Neural cell (in vitro differentiated cells): ENCODE measurements around the gene COL6A2. TPM values are rescaled to one million over a fixed set of nuclear protein-coding genes. Genes with fewer than 3 reads are reported as not detected.

Experiments
- H2AFZ ChIP-seq: fragments of 200-600, 300-800 bp; sonication (generic), shearing (Covaris generic); 2 replicates; pipeline ENCODE4 v1.6.0; 2014; ENCODE audit warnings: low read depth, mild to moderate bottlenecking, antibody characterized with exemption, low read length, moderate library complexity
- H3F3A ChIP-seq: fragments of 200-600 bp; shearing (Covaris generic); 2 replicates; pipeline ENCODE4 v1.6.1; 2016; ENCODE audit warnings: mild to moderate bottlenecking, moderate library complexity, mixed read lengths, antibody characterized with exemption, low read length; ENCODE audit not compliant: insufficient read depth, poor library complexity, severe bottlenecking
- H3K27ac ChIP-seq: fragments of 200-600, 300-800 bp; sonication (generic), shearing (Covaris generic); 2 replicates; pipeline ENCODE4 v1.5.1; 2014; ENCODE audit warnings: mild to moderate bottlenecking, low read length, moderate library complexity
- H3K27me3 ChIP-seq: fragments of 300-800, 200-600 bp; sonication (generic), shearing (Covaris generic); 2 replicates; pipeline ENCODE4 v1.6.0; 2014; ENCODE audit warnings: mild to moderate bottlenecking, low read depth, low read length, moderate library complexity; ENCODE audit not compliant: insufficient read depth
- H3K36me3 ChIP-seq: fragments of 300-800, 200-600 bp; sonication (generic), shearing (Covaris generic); 2 replicates; pipeline ENCODE4 v1.5.1; 2014; ENCODE audit warnings: mild to moderate bottlenecking, antibody characterized with exemption, low read length, moderate library complexity; ENCODE audit not compliant: insufficient read depth
- H3K4me2 ChIP-seq: fragments of 300-800, 200-600 bp; sonication (generic), shearing (Covaris generic); 2 replicates; pipeline ENCODE4 v1.6.0; 2014; ENCODE audit warnings: mild to moderate bottlenecking, low read length
- H3K4me3 ChIP-seq: fragments of 300-800, 200-600 bp; sonication (generic), shearing (Covaris generic); 2 replicates; pipeline ENCODE4 v1.5.1; 2014; ENCODE audit warnings: mild to moderate bottlenecking, low read length, moderate library complexity
- H3K79me2 ChIP-seq: fragments of 200-600 bp; shearing (Covaris generic); replicated peaks from 2 replicates; pipeline ENCODE4 v1.6.0; 2014; ENCODE audit warnings: mild to moderate bottlenecking, low read length, moderate library complexity; ENCODE audit not compliant: insufficient read depth
- H3K9ac ChIP-seq: fragments of 300-800, 200-600 bp; sonication (generic), shearing (Covaris generic); 2 replicates; pipeline ENCODE4 v1.6.1; 2016; ENCODE audit warnings: mild to moderate bottlenecking, low read length, mixed read lengths
- H3K9me2 ChIP-seq: fragments of 200-600 bp; shearing (Covaris generic); 2 replicates; pipeline ENCODE4 v1.6.1; 2016; ENCODE audit warnings: mild to moderate bottlenecking, low read length, mixed read lengths; ENCODE audit not compliant: insufficient read depth
- H3K9me3 ChIP-seq: fragments of 200-600, 300-800 bp; sonication (generic), shearing (Covaris generic); 2 replicates; pipeline ENCODE4 v1.6.1; 2016; ENCODE audit warnings: mild to moderate bottlenecking, mixed run types, low read length, moderate library complexity, mixed read lengths
- H4K20me1 ChIP-seq: fragments of 200-600 bp; shearing (Covaris generic); 2 replicates; pipeline ENCODE4 v1.6.1; 2016; ENCODE audit warnings: mild to moderate bottlenecking, mixed run types; ENCODE audit not compliant: insufficient read depth
- CTCF ChIP-seq: fragments of 450-650 bp; IDR thresholded peaks from 2 replicates; pipeline ENCODE4 v1.5.1; 2014; ENCODE audit warnings: antibody characterized with exemption, mild to moderate bottlenecking, moderate library complexity; ENCODE audit not compliant: poor library complexity, severe bottlenecking
- EP300 ChIP-seq: fragments of 450-650 bp; conservative IDR thresholded peaks from 2 replicates; pipeline ENCODE4 v1.6.1; 2014; ENCODE audit warnings: antibody characterized with exemption, mild to moderate bottlenecking, moderate library complexity; ENCODE audit not compliant: poor library complexity, severe bottlenecking
- EZH2 ChIP-seq: fragments of 200-600, 300-800 bp; shearing (Covaris generic), sonication (generic); IDR thresholded peaks from 2 replicates; pipeline ENCODE4 v1.6.1; 2014; ENCODE audit warnings: antibody characterized with exemption, low read length, borderline replicate concordance, mild to moderate bottlenecking; ENCODE audit not compliant: insufficient read depth, poor library complexity, severe bottlenecking
- MXI1 ChIP-seq: fragments of 450-650 bp; conservative IDR thresholded peaks from 2 replicates; pipeline ENCODE4 v1.6.1; 2014; ENCODE audit warnings: antibody characterized with exemption, mild to moderate bottlenecking; ENCODE audit not compliant: poor library complexity, severe bottlenecking
- POLR2AphosphoS5 ChIP-seq: IDR thresholded peaks from 2 replicates; pipeline ENCODE4 v1.6.1; 2012
- RAD21 ChIP-seq: fragments of 450-650 bp; conservative IDR thresholded peaks from 2 replicates; pipeline ENCODE4 v1.6.1; 2014; ENCODE audit warnings: antibody characterized with exemption, mild to moderate bottlenecking, moderate library complexity
- REST ChIP-seq: IDR thresholded peaks from 2 replicates; pipeline ENCODE4 v1.6.1; 2012; ENCODE audit warnings: borderline replicate concordance
- SMC3 ChIP-seq: fragments of 450-650 bp; conservative IDR thresholded peaks from 2 replicates; pipeline ENCODE4 v1.6.1; 2014; ENCODE audit warnings: antibody characterized with exemption, mild to moderate bottlenecking, moderate library complexity; ENCODE audit not compliant: poor library complexity
- TAF1 ChIP-seq: IDR thresholded peaks from 2 replicates; pipeline ENCODE4 v1.6.1; 2012; ENCODE audit warnings: low read depth
- polyA plus RNA-seq: library from polyadenylated mRNA; depleted of rRNA; stranded (reverse); fragments of >200 nt; gene quantifications from 2 replicates; pipeline ENCODE4 v1.2.3, GENCODE V29; 2014

The COL6A2 gene
- polyA plus RNA-seq, 1 donor from 2014 or later = not detected

GRCh38 chr21:46159841-46160656 is 62.1 kb downstream of the COL6A2 start:
- Histone ChIP-seq H2AFZ (no peak overlapping the region), H3K36me3 (no peaks in the 10 kb centered on the region), H3K79me2 (no peaks in the 10 kb centered on the region), H3K27me3 (no peaks in the 10 kb centered on the region), H3K9me3 (peaks cover 2% of the 10 kb centered on the region), H4K20me1 (no peaks in the 10 kb centered on the region), H3K27ac (no peak overlapping the region), H3K9me2 (no peaks in the 10 kb centered on the region), H3K9ac (no peak overlapping the region), H3K4me3 (no peak overlapping the region), H3F3A (no peaks in the 10 kb centered on the region), H3K4me2 (no peak overlapping the region)
- no peak for TF ChIP-seq RAD21
- TF ChIP-seq REST = no peak
- TF ChIP-seq MXI1 = no peak
- no peak for TF ChIP-seq EZH2
- TF ChIP-seq POLR2AphosphoS5 = no peak
- TF ChIP-seq CTCF = no peak
- no peak for TF ChIP-seq TAF1
- no peak for TF ChIP-seq EP300
- no peak for TF ChIP-seq SMC3

DNA sequence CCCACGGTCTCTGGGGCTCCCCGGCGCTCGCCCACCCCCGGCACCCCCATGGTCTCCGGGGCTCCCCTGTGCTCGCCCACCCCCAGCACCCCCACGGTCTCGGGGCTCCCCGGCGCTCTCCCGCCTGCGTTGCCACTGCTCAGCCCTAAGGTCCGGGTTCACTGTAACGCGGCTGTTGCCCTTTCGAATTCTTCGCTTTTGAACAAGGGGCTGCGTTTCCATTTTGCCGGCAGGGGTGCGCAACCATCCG is 62.7 kb downstream of the COL6A2 start:
- Histone ChIP-seq H3K36me3 (no peaks in the 10 kb centered on the region), H3K4me2 (no peak overlapping the region), H2AFZ (no peak overlapping the region), H3F3A (no peaks in the 10 kb centered on the region), H4K20me1 (no peaks in the 10 kb centered on the region), H3K9me2 (no peaks in the 10 kb centered on the region), H3K27ac (no peak overlapping the region), H3K9ac (no peak overlapping the region), H3K4me3 (no peak overlapping the region), H3K27me3 (no peaks in the 10 kb centered on the region), H3K9me3 (peaks cover 4% of the 10 kb centered on the region), H3K79me2 (no peaks in the 10 kb centered on the region)
- no peak for TF ChIP-seq EP300
- TF ChIP-seq SMC3 = no peak
- TF ChIP-seq MXI1 = no peak
- no peak for TF ChIP-seq REST
- no peak for TF ChIP-seq CTCF
- TF ChIP-seq EZH2 = no peak
- no peak for TF ChIP-seq POLR2AphosphoS5
- TF ChIP-seq TAF1 = no peak
- TF ChIP-seq RAD21 = no peak
